Sigmoid colon (tissue), 4 donors: ENCODE measurements around the gene MUC5AC.

Source experiments
- EP300 ChIP-seq, 4 donors: sonication (generic); formaldehyde crosslinking; IDR thresholded peaks; one replicate each; pipeline ENCODE4 v1.6.1; 2017; ENCODE audit warnings: antibody characterized with exemption in 4 of 4
- POLR2A ChIP-seq, 2 donors: fragments of 450-650 bp; IDR thresholded peaks; one replicate each; pipeline ENCODE4 v1.6.1; 2016; ENCODE audit warnings: antibody characterized with exemption in 2 of 2, mild to moderate bottlenecking in 2 of 2, moderate library complexity in 2 of 2
- POLR2AphosphoS5 ChIP-seq, 4 donors: sonication (generic); formaldehyde crosslinking; IDR thresholded peaks; one replicate each; pipeline ENCODE4 v1.6.1; 2017; ENCODE audit warnings: antibody characterized with exemption in 4 of 4
- TF ChIP-seq, protein P1 (sequence below), 4 experiments: fragments of 450-650 bp in 3 of 4; fragments of 200-600 bp in 1 of 4; IDR thresholded peaks; one replicate each; pipeline ENCODE4 v1.5.1; 2016 to 2019; ENCODE audit warnings: antibody characterized with exemption in 4 of 4, mild to moderate bottlenecking in 3 of 4, moderate library complexity in 2 of 4

DNA sequence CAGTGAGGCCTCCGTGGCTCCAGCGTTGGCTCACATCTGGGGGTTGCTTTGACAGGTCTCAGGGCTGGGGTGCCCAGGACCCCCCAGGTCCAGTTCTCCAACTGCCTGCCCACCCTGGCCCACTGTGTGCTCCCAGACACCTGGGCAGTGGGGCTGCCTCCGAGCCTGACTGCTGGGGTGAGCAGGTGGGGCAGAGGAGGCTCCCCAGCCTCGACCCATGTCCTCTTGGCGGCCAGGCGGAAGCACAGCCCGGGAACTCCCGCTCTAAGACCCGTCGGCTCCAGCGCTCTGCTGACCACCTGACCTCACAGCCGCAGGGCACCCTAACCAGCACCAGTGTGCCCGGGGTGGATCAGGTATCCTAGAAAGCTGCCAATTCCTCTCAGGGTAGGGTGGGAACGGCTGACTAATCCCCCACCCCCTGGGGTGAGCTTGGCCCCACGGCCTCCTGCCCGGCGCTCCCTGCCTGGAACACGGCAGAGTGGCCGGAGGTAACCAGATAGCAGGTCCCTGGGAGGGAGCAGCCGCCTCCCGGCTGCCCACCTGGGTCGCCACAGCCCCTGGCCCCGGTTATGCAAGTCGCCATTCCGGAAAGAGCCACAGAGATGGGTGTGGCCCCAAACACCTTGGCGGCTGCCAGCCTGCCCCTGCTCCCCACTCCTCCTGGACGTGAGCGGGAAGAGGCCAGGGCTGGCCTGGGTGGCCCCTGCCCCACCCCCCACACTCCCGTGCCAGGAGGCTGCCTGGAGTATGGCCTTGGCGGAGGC, 45.9 kb downstream of the MUC5AC start:
- no peak for TF ChIP-seq POLR2AphosphoS5 (IDR thresholded peaks at IDR 0.05)
- TF ChIP-seq, protein P1, sequence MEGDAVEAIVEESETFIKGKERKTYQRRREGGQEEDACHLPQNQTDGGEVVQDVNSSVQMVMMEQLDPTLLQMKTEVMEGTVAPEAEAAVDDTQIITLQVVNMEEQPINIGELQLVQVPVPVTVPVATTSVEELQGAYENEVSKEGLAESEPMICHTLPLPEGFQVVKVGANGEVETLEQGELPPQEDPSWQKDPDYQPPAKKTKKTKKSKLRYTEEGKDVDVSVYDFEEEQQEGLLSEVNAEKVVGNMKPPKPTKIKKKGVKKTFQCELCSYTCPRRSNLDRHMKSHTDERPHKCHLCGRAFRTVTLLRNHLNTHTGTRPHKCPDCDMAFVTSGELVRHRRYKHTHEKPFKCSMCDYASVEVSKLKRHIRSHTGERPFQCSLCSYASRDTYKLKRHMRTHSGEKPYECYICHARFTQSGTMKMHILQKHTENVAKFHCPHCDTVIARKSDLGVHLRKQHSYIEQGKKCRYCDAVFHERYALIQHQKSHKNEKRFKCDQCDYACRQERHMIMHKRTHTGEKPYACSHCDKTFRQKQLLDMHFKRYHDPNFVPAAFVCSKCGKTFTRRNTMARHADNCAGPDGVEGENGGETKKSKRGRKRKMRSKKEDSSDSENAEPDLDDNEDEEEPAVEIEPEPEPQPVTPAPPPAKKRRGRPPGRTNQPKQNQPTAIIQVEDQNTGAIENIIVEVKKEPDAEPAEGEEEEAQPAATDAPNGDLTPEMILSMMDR (IDR thresholded peaks at IDR 0.05), result no peak
- no peak for TF ChIP-seq POLR2A (IDR thresholded peaks at IDR 0.05)
- TF ChIP-seq EP300 (IDR thresholded peaks at IDR 0.05), result no peak
